Naive B cell (primary cell): ENCODE results near the gene CLEC4M. TPM values are rescaled to one million over a fixed set of nuclear protein-coding genes. Genes with fewer than 3 reads are reported as not detected.

ENCODE experiments used
- ATAC-seq, 2 donors: fragments of 150-1000 bp; cut with Tn5 transposase; 2 replicates each; pipeline ENCODE4 v1.10.0; 2021; ENCODE audit warnings: low read depth in 2 of 2, mild to moderate bottlenecking in 2 of 2, moderate library complexity in 2 of 2
- DNase-seq: peaks from one replicate; pipeline ENCODE4 v3.0.0; 2022
- H3K27ac Mint-ChIP-seq, 6 donors: one replicate each; pipeline ENCODE4 v1.8.0; 2020 to 2022; ENCODE audit warnings: mild to moderate bottlenecking in 6 of 6, mixed read lengths in 6 of 6, moderate library complexity in 5 of 6, inconsistent platforms in 2 of 6
- H3K27me3 Mint-ChIP-seq, 3 donors: one replicate each; pipeline ENCODE4 v1.8.0; 2021 to 2022; ENCODE audit warnings: mixed read lengths in 3 of 3, mild to moderate bottlenecking in 1 of 3
- H3K36me3 Mint-ChIP-seq, 2 donors: one replicate each; pipeline ENCODE4 v1.8.0; 2020 to 2022; ENCODE audit warnings: mixed read lengths in 2 of 2, inconsistent platforms in 1 of 2, mild to moderate bottlenecking in 1 of 2
- H3K4me1 Mint-ChIP-seq, 3 donors: one replicate each; pipeline ENCODE4 v1.8.0; 2020 to 2022; ENCODE audit warnings: mixed read lengths in 3 of 3, inconsistent platforms in 1 of 3, mild to moderate bottlenecking in 1 of 3, moderate library complexity in 1 of 3
- H3K4me3 Mint-ChIP-seq, 8 donors: one replicate each; pipeline ENCODE4 v1.8.0; 2020 to 2022; ENCODE audit warnings: mild to moderate bottlenecking in 8 of 8, mixed read lengths in 8 of 8, moderate library complexity in 8 of 8, inconsistent platforms in 2 of 8
- H3K9me3 Mint-ChIP-seq, 7 donors: one replicate each; pipeline ENCODE4 v1.8.0; 2020 to 2022; ENCODE audit warnings: mixed read lengths in 7 of 7, mild to moderate bottlenecking in 5 of 7, inconsistent platforms in 2 of 7, moderate library complexity in 1 of 7
- polyA plus RNA-seq, 6 donors: library from polyadenylated mRNA; unstranded; fragments of 300-500 nt; fragmentation: Illumina TruSeq; gene quantifications; one replicate each; pipeline ENCODE4 v1.2.3, GENCODE V29; 2021; ENCODE audit warnings: low read depth in 6 of 6

Gene CLEC4M
- polyA plus RNA-seq, 6 donors from 2014 or later: 0.17 to 0.41 (median 0.21) TPM; not detected in 3

DNA sequence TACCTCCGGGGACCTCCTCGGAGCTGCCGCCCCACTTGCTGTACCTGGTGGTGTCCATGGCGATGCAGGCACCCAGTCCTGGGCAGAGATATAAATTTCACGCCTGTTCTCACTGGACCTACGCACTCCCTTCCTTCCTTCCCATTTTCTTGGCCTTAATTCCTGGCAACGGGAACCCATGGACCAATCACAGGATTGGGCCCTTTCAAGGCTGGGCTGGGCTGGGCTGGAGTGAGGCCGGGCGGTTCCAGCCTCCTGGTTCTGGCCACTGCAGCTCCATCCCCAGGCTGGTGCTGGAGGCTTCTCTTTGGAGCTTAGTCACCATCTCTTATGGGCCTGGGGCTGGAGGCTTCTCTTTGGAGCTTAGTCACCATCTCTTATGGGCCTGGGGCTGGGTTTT is 31.0 kb upstream of the CLEC4M start, which contains the start of gene CLEC4G:
Gene CLEC4G, minus strand, starts transcription at position 66 of the 400 bp plus-strand sequence. Its CDS starts 8 bp downstream, at position 58.
- Mint-ChIP-seq H3K9me3 (peaks cover 0 to 5% (median 0%) of the 10 kb centered on the region in 7 donors), H3K27me3 (peaks cover 10 to 39% (median 33%) of the 10 kb centered on the region in 3 donors)
- ATAC-seq: no peak

DNA sequence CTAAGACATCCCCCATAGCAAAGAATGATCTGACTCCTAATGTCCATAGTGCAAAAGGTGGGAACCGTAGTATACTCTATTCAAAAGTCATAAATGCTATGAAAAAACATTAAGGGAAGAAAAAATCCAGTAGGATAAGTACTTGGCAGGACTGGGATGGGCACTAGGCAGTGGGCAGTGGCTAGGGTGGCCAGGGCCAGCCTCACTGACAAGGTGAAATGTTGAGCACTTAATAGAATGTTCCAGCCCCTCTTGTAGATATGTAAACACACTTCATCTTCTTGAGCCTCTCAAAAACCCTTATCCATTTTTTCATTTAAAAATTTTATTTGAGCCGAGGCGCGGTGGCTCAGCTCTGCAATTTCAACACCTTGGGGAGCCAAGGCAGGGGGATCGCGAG is 29.7 kb upstream of the CLEC4M start:
- H3K4me1 Mint-ChIP-seq: peaks cover 32 to 43% (median 42%) of the 10 kb centered on the region in 3 donors
- peak overlapping the region in 1 of 6 donors; percentile 80 for H3K27ac Mint-ChIP-seq
- no peak overlapping the region for H3K4me3 Mint-ChIP-seq
- peaks cover 6 to 25% (median 20%) of the 10 kb centered on the region in 3 donors for H3K27me3 Mint-ChIP-seq
- peaks cover 0 to 3% of the 10 kb centered on the region in 2 donors for H3K36me3 Mint-ChIP-seq
- DNase-seq (no peak), ATAC-seq (no peak)
- peaks cover 0 to 3% (median 0%) of the 10 kb centered on the region in 7 donors for H3K9me3 Mint-ChIP-seq

More for the DNA sequence above, 31.0 kb upstream of the CLEC4M start, which contains the start of gene CLEC4G:
- H3K36me3 Mint-ChIP-seq: peaks cover 0 to 7% of the 10 kb centered on the region in 2 donors
- peak within 1 kb of the TSS; percentile 32 to 84 (median 68) for H3K4me3 Mint-ChIP-seq
- H3K27ac Mint-ChIP-seq: peak within 1 kb of the TSS in 3 of 6 donors; percentile 38 to 76 (median 56)
- DNase-seq: no peak
- H3K4me1 Mint-ChIP-seq: peaks cover 37 to 53% (median 51%) of the 10 kb centered on the region in 3 donors

DNA sequence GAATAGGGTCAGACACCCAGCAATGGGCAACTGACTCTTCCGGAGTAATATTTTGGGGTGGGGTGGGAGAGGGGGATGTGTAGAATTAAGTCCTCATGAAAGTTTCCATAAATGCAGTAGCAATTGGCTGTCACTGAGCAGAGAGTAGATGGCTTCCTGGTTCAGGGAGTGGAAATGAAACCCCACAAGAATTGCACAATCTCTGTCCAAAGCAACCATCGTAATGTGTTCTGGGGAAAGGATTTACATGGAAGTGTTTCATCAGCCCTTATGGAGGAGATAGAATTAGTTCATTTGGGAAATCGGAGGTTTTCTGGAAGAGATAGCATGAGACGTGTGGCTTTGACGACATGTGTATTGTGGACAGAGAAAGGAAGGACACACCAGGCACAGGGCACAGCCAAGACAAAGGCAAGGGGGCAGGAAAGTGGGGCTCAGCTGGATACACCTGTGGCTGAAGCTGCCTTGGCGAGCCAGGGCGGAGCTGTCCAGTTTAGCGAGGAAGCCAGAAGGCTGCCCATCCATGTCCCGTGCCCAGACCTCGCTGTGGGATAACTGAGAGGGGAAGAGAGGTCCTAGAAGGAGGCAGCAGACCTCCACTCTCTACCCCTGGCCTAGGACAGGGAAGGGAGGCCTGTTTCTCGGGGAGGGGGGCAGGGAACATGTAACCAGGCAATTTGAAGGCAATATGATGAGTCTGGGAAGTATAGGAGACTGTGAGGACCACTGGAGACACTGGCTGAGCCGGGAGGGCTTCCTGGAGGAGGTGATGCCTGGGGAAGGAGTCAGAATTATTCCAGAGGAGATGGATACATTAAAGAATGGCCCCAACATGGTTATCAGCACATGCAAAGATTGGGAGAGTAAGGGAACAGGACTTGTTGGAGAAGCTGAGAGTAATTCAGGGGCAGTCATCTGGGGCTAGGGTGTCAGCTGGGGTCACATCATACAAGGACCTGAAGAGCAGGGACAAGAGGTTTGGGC is 28.5 kb upstream of the CLEC4M start:
- Mint-ChIP-seq H3K4me3 (no peak overlapping the region), H3K27me3 (peaks cover 4 to 15% (median 13%) of the 10 kb centered on the region in 3 donors), H3K36me3 (no peaks in the 10 kb centered on the region), H3K27ac (peak overlapping the region in 3 of 6 donors; percentile 2 to 65 (median 40)), H3K9me3 (peaks cover 0 to 3% (median 0%) of the 10 kb centered on the region in 7 donors), H3K4me1 (peaks cover 25 to 41% (median 34%) of the 10 kb centered on the region in 3 donors)
- DNase-seq (no peak), ATAC-seq (no peak)

DNA sequence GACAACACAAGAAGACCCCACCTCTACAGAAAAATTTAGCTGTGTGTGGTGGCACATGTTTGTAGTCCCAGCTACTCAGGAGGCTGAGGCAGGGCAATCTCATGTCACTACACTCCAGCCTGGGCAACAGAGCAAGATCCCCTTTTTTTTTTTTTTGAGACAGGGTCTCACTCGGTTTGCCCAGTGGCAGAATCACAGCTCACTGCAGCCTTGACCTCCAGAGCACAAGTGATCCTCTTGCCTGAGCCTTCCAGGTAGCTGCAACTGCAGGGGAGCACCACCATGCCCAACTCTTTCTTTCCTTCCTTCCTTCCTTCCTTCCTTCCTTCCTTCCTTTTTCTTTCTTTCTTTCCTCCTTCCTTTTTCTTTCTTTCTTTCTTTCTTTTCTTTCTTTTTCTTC is 26.9 kb upstream of the CLEC4M start:
- Mint-ChIP-seq H3K4me1 (peaks cover 21 to 44% (median 33%) of the 10 kb centered on the region in 3 donors), H3K4me3 (peak overlapping the region in 1 of 8 donors; percentile 27), H3K27me3 (peaks cover 7 to 16% (median 12%) of the 10 kb centered on the region in 3 donors), H3K9me3 (peaks cover 0 to 3% (median 0%) of the 10 kb centered on the region in 7 donors), H3K27ac (peak overlapping the region in 2 of 6 donors; percentile 26 to 90), H3K36me3 (no peaks in the 10 kb centered on the region)
- DNase-seq (no peak), ATAC-seq (no peak)

DNA sequence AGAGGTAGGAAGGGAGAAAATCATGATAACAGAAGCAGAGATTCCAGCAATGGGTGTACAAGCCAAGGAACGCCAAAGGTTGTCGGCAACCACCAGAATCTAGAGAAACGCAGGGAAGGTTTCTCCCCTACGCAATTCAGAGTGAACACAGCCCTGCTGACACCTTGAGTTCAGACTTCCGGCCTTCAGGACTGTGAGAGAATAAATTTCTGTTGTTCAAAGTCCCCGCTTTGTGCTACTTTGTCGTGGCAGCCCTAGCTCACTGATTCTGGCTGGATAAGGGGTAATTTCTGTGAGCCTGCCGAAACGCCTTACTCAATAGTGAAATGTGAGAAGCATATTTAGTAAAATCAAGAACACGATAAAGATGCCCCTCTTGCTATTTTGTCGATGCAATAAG is 25.8 kb upstream of the CLEC4M start:
- H3K27ac Mint-ChIP-seq: no peak overlapping the region
- H3K27me3 Mint-ChIP-seq: peaks cover 7 to 16% (median 12%) of the 10 kb centered on the region in 3 donors
- H3K4me3 Mint-ChIP-seq: no peak overlapping the region
- peaks cover 21 to 49% (median 29%) of the 10 kb centered on the region in 3 donors for H3K4me1 Mint-ChIP-seq
- no peaks in the 10 kb centered on the region for H3K36me3 Mint-ChIP-seq
- DNase-seq (no peak), ATAC-seq (no peak)
- no peaks in the 10 kb centered on the region for H3K9me3 Mint-ChIP-seq

DNA sequence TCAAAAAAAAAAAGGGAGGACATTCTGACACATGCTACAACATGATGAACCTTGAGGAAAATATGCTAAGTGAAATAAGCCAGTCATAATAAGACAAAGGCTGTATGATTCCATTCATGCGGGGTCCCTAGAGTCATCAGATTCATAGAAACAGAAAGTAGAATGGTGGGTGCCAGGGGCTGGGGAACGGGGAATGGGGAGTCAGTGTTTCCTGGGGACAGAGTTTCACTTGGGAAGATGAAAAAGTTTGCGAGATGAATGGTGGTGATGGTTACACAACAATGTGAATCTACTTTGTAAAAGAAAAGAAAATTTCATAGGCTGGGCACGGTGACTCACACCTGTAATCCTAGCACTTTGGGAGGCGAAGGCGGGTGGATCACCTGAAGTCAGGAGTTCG is 25.0 kb upstream of the CLEC4M start:
- Mint-ChIP-seq H3K36me3 (no peaks in the 10 kb centered on the region), H3K27me3 (peaks cover 7 to 16% (median 12%) of the 10 kb centered on the region in 3 donors), H3K27ac (peak overlapping the region in 2 of 6 donors; percentile 3 to 56), H3K4me3 (no peak overlapping the region), H3K4me1 (peaks cover 25 to 56% (median 30%) of the 10 kb centered on the region in 3 donors), H3K9me3 (peaks cover 0 to 3% (median 0%) of the 10 kb centered on the region in 7 donors)
- no peak for DNase-seq
- no peak for ATAC-seq

DNA sequence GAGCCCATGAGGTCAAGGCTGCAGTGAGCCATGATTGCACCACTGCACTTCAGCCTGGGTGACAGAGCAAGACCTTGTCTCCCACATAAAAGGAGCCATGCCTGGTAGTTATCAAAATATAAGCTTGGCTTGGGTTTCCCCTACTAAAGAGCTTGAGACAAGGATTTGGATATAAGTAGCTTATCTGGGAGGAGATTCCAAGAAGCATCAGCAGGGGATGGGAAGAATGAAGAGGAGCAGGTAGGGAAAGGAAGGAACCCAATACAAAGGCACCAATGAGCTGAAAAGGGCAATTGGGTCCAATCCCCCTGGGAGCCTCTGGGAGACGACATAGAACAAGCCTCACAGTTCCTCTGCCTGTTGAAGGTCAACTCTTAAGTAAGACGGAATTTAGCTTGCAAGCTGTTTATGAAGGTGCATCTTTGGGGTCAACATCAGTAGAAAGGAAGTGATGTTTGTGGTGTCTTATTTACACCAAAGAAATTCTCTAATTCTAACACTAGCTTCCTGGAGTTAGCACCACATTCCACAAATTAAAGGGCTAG is 23.8 kb upstream of the CLEC4M start:
- Mint-ChIP-seq H3K4me3 (no peak overlapping the region), H3K27me3 (peaks cover 7 to 12% (median 12%) of the 10 kb centered on the region in 3 donors), H3K36me3 (no peaks in the 10 kb centered on the region), H3K27ac (no peak overlapping the region), H3K4me1 (peaks cover 32 to 66% (median 36%) of the 10 kb centered on the region in 3 donors), H3K9me3 (peaks cover 0 to 3% (median 0%) of the 10 kb centered on the region in 7 donors)
- DNase-seq (no peak), ATAC-seq (no peak)

DNA sequence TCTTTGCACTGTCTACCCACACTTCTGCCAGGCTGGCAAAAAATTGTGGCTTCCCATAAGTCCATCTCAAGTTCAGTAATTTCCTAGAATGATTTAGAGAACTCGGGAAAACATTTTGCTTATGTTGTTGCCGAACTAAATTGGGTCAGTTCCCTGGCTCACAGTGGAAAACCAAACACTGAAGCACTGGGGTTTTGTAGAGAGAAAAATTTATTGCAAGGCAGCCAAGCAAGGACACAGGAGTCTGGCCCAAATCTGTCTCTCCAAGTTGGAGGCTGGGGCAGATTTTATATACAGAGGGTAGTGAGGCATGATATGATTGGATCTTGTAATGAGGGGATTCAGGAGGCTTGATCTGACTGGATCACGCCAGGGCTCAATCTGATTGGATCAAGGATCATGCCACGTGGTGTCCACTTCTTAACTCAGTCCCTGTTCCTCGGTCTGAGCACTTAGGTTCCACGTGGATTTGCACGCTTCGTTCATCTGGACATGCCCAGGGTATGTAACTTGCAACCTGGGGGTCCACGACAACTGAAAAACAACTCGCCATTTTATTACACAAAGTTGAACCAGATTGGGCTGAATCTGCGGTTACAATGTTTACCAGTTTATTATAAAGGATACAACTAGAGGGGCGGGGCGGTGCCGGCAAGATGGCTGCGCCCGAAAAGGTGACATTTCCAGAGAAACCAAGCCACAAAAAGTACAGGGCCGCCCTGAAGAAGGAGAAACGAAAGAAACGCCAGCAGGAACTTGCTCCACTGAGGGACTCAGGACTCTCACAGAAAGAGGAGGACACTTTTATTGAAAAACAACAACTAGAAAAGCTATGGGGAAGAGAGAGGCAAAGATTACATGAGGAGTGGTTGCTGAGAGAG is 23.0 kb upstream of the CLEC4M start:
- H3K4me3 Mint-ChIP-seq: peak overlapping the region in 1 of 8 donors; percentile 16

DNA sequence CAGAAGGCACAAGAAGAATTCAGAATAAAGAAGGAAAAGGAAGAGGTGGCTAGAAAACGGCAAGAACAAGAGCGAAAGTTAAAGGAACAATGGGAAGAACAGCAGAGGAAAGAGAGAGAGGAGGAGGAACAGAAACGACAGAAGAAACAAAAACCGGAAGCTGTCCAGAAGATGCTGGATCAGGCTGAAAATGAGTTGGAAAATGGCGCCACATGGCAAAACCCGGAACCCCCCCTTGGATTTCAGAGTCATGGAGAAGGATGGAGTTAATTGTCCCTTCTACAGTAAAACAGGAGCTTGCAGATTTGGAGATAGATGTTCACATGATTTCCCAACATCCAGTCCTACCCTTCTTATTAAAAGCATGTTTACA is 22.4 kb upstream of the CLEC4M start:
- peaks cover 7 to 12% (median 9%) of the 10 kb centered on the region in 3 donors for H3K27me3 Mint-ChIP-seq
- ATAC-seq (no peak), DNase-seq (no peak)
- peaks cover 0 to 3% (median 0%) of the 10 kb centered on the region in 7 donors for H3K9me3 Mint-ChIP-seq
- H3K27ac Mint-ChIP-seq: peak overlapping the region in 2 of 6 donors; percentile 21 to 92
- H3K4me3 Mint-ChIP-seq: peak overlapping the region in 1 of 8 donors; percentile 16
- no peaks in the 10 kb centered on the region for H3K36me3 Mint-ChIP-seq
- H3K4me1 Mint-ChIP-seq: peaks cover 38 to 61% (median 39%) of the 10 kb centered on the region in 3 donors

More for the DNA sequence above, 23.0 kb upstream of the CLEC4M start:
- H3K4me1 Mint-ChIP-seq: peaks cover 36 to 66% (median 37%) of the 10 kb centered on the region in 3 donors
- DNase-seq: no peak
- peak overlapping the region in 2 of 6 donors; percentile 21 to 92 for H3K27ac Mint-ChIP-seq
- H3K9me3 Mint-ChIP-seq: peaks cover 0 to 3% (median 0%) of the 10 kb centered on the region in 7 donors
- ATAC-seq: no peak
- no peaks in the 10 kb centered on the region for H3K36me3 Mint-ChIP-seq
- peaks cover 7 to 12% (median 9%) of the 10 kb centered on the region in 3 donors for H3K27me3 Mint-ChIP-seq

DNA sequence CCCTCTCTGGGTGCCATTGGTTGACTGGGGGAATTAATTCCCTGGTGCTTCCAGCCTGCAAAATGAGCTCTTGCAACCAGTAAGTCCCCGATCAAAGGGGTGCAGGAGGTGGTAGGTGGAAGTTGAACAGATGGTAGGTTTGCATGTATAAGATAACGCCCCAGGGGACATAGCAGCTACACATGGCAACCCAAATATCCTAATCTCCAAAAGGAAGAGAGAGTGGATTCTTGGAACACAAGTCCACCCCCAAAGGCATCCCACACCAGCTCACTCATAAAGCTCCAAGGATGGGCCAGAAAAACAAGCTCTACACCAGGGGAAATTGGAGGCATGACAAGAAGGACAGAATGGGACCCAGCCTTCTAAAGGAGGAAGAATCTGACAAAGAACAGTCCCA is 20.5 kb upstream of the CLEC4M start:
- ATAC-seq (no peak), DNase-seq (no peak)
- Mint-ChIP-seq H3K27ac (peak overlapping the region in 3 of 6 donors; percentile 35 to 68 (median 66)), H3K4me1 (peaks cover 47 to 60% (median 48%) of the 10 kb centered on the region in 3 donors), H3K9me3 (peaks cover 0 to 3% (median 0%) of the 10 kb centered on the region in 7 donors), H3K27me3 (peaks cover 10 to 19% (median 16%) of the 10 kb centered on the region in 3 donors), H3K4me3 (no peak overlapping the region), H3K36me3 (no peaks in the 10 kb centered on the region)

DNA sequence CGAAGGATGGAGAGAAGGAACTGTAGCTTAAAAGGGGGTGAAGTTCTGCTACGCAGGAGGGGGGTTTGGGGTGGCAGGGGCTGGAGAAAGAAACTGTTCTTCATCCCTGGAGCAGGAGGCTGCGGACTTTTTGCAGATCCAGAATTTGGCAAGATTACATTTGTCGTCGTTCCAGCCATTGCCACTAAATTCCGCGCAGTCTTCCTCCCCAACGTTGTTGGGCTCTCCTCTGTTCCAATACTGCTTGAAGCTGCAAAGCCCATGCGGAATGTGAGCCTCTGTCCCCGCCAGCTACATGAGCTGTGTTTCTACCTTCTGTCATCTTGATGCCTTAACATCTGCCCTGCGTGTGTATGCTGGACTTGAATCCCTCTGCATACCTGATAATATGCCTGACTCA is 20.1 kb upstream of the CLEC4M start:
- H3K27me3 Mint-ChIP-seq: peaks cover 14 to 23% (median 20%) of the 10 kb centered on the region in 3 donors
- ATAC-seq (no peak), DNase-seq (no peak)
- H3K27ac Mint-ChIP-seq: peak overlapping the region in 5 of 6 donors; percentile 32 to 75 (median 47)
- peaks cover 0 to 5% (median 1%) of the 10 kb centered on the region in 7 donors for H3K9me3 Mint-ChIP-seq
- peaks cover 51 to 65% (median 51%) of the 10 kb centered on the region in 3 donors for H3K4me1 Mint-ChIP-seq
- peak overlapping the region in 1 of 8 donors; percentile 26 for H3K4me3 Mint-ChIP-seq
- peaks cover 0 to 4% of the 10 kb centered on the region in 2 donors for H3K36me3 Mint-ChIP-seq

DNA sequence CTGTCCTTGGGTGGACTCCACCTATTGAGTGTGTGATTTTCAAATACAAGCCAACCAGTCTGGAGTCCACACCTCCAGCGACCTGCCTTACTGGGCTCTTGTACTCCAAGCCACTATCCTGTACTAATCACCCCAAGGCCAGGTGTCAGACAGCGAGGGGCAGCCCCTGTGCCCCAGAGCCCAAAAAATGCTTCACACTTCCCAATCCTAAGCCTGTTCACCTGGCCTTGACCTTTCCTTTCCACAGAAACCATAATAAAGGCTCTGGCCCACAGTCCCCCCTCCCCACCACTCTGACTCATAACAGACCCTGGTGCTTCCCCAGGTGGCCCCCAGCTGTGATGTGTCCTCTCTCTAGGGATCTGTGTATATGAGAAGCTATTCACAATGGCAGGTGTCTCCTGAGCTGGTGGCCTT is 19.6 kb upstream of the CLEC4M start:
- Mint-ChIP-seq H3K36me3 (peaks cover 0 to 7% of the 10 kb centered on the region in 2 donors), H3K4me1 (peaks cover 53 to 69% (median 53%) of the 10 kb centered on the region in 3 donors), H3K27ac (peak overlapping the region in 3 of 6 donors; percentile 59 to 75 (median 65)), H3K9me3 (peaks cover 0 to 8% (median 1%) of the 10 kb centered on the region in 7 donors), H3K4me3 (peak overlapping the region in 2 of 8 donors; percentile 26 to 44), H3K27me3 (peaks cover 15 to 26% (median 23%) of the 10 kb centered on the region in 3 donors)
- peak; percentile 69 to 80 for ATAC-seq
- no peak for DNase-seq
